GM12892 (cell line): Measurements from ENCODE around the gene TMEM244.
"Not testable (repeated sequence)": the region's sequence is repeated elsewhere in the genome, so short reads cannot be mapped to it uniquely, and the experiment has no call there.

ENCODE experiments used
- POLR2A ChIP-seq: IDR thresholded peaks from 2 replicates; pipeline ENCODE4 v1.6.1; 2011; ENCODE audit warnings: low read depth, low read length, control low read depth
- POLR2AphosphoS5 ChIP-seq: IDR thresholded peaks from 2 replicates; pipeline ENCODE4 v1.6.1; 2011; ENCODE audit warnings: low read depth, low read length, control low read depth

- TF ChIP-seq POLR2A, POLR2AphosphoS5: not testable (repeated sequence)
These were observed 54.0 kb downstream of the TMEM244 start for GRCh38 chr6:129807141-129807540.
